HG03432 (cell line): Measurements from ENCODE around the gene TPK1.
"Not testable (repeated sequence)": the region's sequence is repeated elsewhere in the genome, so short reads cannot be mapped to it uniquely, and the experiment has no call there.

Experiments
- ATAC-seq: cut with Tn5 transposase; IDR thresholded peaks from one replicate; pipeline ENCODE4 v1.9.1; 2021; ENCODE audit warnings: mild to moderate bottlenecking, moderate library complexity; ENCODE audit not compliant: unreplicated experiment

Gene TPK1

GRCh38 chr7:144824360-144824759 is 11.5 kb downstream of the TPK1 start:
- ATAC-seq: no peak

- ATAC-seq: no peak
Measured at GRCh38 chr7:144822223-144822622, 13.6 kb downstream of the TPK1 start.

- peak; percentile 55 for ATAC-seq
Measured at GRCh38 chr7:144821067-144821466, 14.8 kb downstream of the TPK1 start.

GRCh38 chr7:144820552-144820951 is 15.3 kb downstream of the TPK1 start:
- no peak for ATAC-seq

GRCh38 chr7:144819566-144819965 is 16.3 kb downstream of the TPK1 start:
- no peak for ATAC-seq

- peak; percentile 79 for ATAC-seq
Measured at GRCh38 chr7:144818511-144818910, 17.3 kb downstream of the TPK1 start.

DNA sequence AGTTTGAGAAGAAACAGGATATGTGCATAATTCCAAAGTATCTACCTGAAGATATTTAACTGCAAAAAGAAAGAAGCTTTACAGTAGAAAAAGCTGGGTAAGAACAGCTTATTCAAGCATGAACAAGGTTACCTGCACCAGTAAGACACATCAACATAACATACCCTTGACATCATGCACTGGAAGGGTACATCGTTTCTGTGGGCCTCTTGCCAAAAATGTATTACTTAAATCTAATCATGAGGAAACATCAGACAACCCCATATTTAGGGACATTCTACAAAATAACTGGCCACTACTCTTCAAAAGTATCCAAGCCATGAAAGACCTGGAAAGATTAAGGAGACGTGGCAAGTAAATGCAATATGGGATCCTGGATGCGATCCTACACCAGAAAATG is 18.9 kb downstream of the TPK1 start:
- no peak for ATAC-seq

DNA sequence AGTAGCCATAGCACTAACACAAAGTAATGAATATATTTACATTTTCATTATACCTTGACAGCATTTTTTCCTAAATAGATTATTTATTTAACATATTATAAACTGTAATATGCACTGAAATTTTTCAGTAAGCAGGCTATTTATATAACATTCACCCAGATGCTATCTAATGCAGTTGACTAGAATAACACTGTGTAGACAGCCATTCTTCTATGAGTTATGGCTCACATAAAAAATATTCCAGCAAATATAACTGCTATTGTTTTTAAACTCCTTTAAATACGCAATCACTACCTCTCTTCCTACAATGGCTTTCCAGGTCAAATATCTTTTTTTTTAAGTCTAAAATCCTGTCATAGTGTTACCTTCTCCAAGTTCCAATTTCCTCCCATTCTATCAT is 21.6 kb downstream of the TPK1 start:
- ATAC-seq: no peak

DNA sequence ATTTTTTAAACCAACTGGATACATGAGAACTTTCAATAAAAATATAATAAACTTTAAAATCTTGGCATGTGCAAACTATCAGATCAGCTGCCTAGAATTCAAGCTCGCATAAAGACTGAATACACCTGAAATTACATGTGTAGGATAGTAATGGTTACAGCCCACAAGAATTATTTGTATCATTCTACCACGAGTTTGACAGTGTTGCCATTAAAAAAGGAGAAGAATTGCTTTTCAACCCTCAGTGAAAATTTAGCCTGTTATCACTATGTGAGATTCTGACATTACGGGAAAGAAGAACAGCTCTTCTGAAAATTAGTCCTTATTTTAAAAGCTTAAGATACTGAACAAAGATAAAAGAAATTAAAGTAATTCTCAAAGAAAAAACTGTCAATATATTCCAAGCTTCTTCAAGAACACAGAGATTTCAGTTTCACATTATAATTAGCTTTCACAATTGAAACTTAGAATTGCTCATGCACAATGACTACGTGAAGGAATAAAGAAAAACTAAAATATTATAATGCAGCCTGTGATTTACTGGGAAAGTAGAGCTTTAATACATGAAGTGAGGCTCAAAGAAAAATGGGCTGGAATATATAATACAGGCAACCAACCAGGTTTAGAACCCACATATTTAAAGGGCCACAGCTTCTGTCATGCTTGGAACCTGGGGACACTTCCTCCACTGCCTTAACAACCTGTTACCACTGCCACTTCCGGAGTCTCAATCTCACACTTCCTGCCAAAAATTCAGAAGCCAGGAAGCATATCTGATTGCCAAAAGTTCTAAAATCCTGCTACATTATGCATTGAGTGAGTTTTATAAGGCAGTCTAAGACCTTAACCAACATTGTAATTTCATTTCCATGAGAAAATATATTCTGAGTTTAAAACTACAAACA is 23.2 kb downstream of the TPK1 start:
- ATAC-seq: peak; percentile 97

DNA sequence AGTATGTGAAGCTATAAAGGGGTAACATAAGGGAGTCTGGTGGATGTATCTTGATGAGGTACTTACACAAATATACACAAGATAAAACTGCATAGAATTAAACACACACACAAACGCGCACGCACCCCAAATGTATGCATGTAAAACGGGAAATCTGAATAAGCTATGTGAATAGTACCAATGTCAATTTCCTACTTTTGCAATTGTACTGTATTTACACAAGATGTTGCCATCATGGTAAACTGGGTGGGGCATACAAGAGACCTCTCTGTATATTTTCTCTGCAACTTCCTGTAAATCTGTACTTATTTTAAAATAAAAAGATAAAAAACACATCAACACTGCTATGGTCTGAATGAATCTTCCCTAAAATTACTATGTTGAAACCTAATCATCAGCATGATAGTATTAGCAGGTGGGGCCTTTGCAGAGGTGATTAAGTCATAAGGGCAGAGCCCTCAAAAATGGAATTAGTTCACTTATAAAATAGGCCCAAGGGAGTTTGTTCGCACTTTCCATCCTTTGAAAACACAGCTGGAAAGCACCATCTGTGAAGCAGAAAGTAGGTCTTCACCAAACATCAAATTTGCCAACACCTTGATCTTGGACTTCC is 30.1 kb downstream of the TPK1 start:
- ATAC-seq: no peak

GRCh38 chr7:144800678-144801436 is 35.0 kb downstream of the TPK1 start:
- not testable (repeated sequence) for ATAC-seq

DNA sequence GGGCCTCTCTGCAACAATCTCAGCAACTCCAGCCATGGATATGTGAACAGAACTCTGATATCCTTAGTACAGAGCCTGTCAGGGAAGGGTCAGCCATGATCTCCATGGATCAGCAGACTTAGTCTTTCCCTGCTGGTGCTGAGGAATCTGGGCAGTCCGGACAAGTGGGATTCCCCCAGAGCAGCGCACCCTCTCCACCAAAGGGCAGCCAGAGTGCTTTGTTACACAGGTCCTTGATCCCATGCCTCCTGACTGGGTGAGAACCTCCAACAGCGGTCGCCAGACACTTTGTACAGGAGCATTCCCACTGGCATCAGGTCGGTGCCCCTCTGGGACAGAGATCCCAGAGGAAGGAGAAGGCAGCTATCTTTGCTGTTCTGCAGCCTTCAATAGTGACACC is 38.9 kb downstream of the TPK1 start:
- ATAC-seq: no peak

GRCh38 chr7:144792050-144792449 is 43.8 kb downstream of the TPK1 start:
- no peak for ATAC-seq

- no peak for ATAC-seq
Measured at GRCh38 chr7:144791488-144791887, 44.4 kb downstream of the TPK1 start.

DNA sequence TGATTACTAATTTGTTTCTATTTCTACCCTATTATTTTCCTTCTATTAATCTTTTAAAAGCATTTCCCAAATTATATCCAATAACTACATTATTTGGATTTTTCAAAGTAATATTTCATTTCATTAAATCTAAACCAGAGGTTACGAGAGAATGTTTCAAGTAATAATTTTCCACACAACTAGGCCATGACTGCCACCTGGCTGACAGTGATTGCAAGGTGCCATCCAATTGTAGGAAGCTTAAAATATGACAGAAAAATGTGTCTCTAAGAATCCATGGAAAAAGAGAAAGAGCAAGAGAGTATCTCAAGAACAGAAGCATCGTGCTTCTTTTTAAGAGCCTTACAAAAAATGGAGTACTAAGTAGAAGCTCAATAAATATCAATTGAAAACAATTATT is 48.7 kb downstream of the TPK1 start:
- ATAC-seq: no peak

DNA sequence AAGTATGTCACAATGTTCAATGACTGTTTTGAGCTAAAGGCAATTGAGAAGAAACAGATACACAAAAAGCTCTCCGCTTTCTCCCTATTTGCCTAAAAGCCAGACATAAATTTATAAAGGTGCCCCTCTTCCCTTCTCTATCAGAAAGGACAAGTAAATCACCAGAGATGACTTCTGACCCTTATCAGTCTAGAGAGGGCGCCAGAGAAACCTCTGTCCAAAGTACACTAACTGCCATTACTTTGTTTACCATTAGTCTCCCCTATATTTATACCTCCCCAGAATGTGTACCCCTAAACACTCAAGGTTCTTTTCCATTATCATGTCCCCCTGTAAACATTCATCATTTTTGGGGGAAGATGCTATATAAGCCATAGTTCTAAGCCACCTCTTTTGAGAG is 49.3 kb downstream of the TPK1 start:
- peak; percentile 67 for ATAC-seq

DNA sequence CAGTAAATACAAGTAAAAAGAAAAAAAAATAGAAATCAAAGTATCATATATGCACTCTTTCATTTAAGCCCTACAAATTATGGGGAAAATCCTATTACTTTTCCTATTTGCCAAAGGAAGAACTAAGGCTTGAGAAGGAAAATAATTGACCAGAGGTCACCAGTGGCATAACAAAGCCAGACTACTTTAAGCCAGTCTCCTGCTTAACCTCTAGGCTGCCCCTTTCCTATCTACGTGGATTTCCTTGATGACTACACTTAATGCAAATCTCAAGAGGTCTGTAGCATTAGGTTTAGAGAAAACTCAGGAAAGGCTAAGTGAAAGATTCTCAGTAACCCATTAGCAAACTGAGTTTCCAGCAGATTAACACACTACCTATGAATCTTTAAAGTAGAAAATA is 49.8 kb downstream of the TPK1 start:
- ATAC-seq: no peak

- ATAC-seq: no peak
Measured at GRCh38 chr7:144785521-144785920, 50.3 kb downstream of the TPK1 start.

DNA sequence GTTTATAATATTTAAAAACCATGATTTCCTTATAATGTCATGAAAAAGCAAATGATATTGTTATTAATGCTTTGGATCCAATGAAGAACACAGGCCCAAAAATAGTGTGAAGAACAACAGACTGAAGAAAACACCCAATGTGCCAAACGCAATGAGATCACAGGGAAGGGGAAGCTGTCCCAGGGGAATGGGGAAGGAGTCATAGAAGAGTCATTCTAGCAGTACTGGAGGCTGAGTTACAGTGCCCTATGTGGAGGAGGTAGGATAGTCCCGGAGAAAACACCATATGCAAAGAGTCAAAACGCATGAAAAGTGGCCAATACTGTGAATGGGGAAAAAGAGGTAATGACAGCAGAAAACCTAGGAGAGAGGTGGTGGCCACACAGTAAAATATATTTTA is 50.9 kb downstream of the TPK1 start:
- no peak for ATAC-seq

GRCh38 chr7:144784441-144784840 is 51.4 kb downstream of the TPK1 start:
- no peak for ATAC-seq

DNA sequence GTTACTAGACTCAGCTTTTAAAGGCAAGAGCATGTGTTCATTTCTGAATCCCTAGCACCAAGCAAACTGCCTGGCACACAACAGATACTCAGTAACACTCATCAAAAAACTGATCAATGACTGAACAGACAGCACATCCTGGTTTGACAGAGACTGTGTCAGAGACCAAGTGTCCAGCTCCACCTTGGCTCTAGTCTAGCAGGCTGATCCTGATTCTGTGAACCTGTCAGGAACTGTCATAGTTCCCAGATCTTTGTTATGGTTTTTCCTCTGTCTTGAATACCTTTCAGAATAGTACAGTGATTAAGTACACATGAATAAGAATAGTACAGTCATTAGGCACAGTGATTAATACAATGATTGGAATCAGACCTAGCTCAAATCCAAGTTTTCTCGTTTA is 53.0 kb downstream of the TPK1 start:
- no peak for ATAC-seq
